ENCODE results near the gene OR56A4.
"Not testable (repeated sequence)": the region's sequence is repeated elsewhere in the genome, so short reads cannot be mapped to it uniquely, and the experiment has no call there.

The OR56A4 gene

DNA sequence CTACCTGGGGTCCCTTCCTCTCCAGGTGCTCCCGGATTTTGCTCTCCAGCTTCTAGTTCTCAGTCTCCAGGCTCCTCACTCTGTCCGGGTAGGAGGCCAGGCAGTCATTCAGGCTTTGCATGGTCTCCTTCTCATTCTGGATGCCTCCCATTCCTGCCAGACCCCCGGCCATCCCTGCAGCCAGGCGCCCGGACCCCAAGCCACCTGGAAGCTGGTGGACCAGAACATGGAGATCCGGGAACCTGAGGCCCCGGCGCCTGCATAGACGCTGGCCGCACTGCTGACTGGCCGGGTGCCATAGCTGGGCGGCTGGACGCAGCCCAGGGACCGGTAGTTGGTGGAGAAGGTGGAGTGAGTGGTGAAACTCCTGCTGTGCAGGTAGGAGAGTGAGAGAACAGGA lies 12.0 kb downstream of the OR56A4 start:
- Histone ChIP-seq H3K36me3 (ENCODE audit: insufficient read depth, low read depth, low read length) (no peaks in the 10 kb centered on the region), H3K9ac (ENCODE audit: low read depth, low read length) (no peak overlapping the region), H3K4me3 (ENCODE audit: low read length) (no peak overlapping the region), H3K9me3 (ENCODE audit: insufficient read depth, low read depth, low read length) (no peaks in the 10 kb centered on the region), H3K27ac (ENCODE audit: low read length) (no peak overlapping the region), H3K27me3 (ENCODE audit: insufficient read depth, low read length) (no peaks in the 10 kb centered on the region), H3K4me1 (ENCODE audit: insufficient read depth, low read length) (no peaks in the 10 kb centered on the region)

- H3K27ac ChIP-seq (ENCODE audit: low read length) = no peak overlapping the region
- no peaks in the 10 kb centered on the region for H3K4me1 ChIP-seq (ENCODE audit: insufficient read depth, low read length)
- H3K27me3 ChIP-seq (ENCODE audit: insufficient read depth, low read length) = no peaks in the 10 kb centered on the region
- H3K4me3 ChIP-seq (ENCODE audit: low read length) = no peak overlapping the region
- H3K36me3 ChIP-seq (ENCODE audit: insufficient read depth, low read depth, low read length) = no peaks in the 10 kb centered on the region
- H3K9me3 ChIP-seq (ENCODE audit: insufficient read depth, low read depth, low read length) = no peaks in the 10 kb centered on the region
- no peak overlapping the region for H3K9ac ChIP-seq (ENCODE audit: low read depth, low read length)
These were observed 14.0 kb downstream of the OR56A4 start for GRCh38 chr11:5992604-5993251.

- no peaks in the 10 kb centered on the region for H3K9me3 ChIP-seq (ENCODE audit: insufficient read depth, low read depth, low read length)
- H3K27ac ChIP-seq (ENCODE audit: low read length) = no peak overlapping the region
- H3K36me3 ChIP-seq (ENCODE audit: insufficient read depth, low read depth, low read length) = no peaks in the 10 kb centered on the region
- H3K27me3 ChIP-seq (ENCODE audit: insufficient read depth, low read length) = no peaks in the 10 kb centered on the region
- no peaks in the 10 kb centered on the region for H3K4me1 ChIP-seq (ENCODE audit: insufficient read depth, low read length)
- no peak overlapping the region for H3K9ac ChIP-seq (ENCODE audit: low read depth, low read length)
- H3K4me3 ChIP-seq (ENCODE audit: low read length) = no peak overlapping the region
These were observed 14.6 kb downstream of the OR56A4 start for GRCh38 chr11:5992150-5992549.

- Histone ChIP-seq H3K36me3 (ENCODE audit: insufficient read depth, low read depth, low read length) (no peaks in the 10 kb centered on the region), H3K9me3 (ENCODE audit: insufficient read depth, low read depth, low read length) (no peaks in the 10 kb centered on the region), H3K27me3 (ENCODE audit: insufficient read depth, low read length) (no peaks in the 10 kb centered on the region), H3K9ac (ENCODE audit: low read depth, low read length) (no peak overlapping the region), H3K4me3 (ENCODE audit: low read length) (no peak overlapping the region), H3K4me1 (ENCODE audit: insufficient read depth, low read length) (no peaks in the 10 kb centered on the region), H3K27ac (ENCODE audit: low read length) (no peak overlapping the region)
These were observed 17.5 kb downstream of the OR56A4 start for GRCh38 chr11:5989203-5989602.

DNA sequence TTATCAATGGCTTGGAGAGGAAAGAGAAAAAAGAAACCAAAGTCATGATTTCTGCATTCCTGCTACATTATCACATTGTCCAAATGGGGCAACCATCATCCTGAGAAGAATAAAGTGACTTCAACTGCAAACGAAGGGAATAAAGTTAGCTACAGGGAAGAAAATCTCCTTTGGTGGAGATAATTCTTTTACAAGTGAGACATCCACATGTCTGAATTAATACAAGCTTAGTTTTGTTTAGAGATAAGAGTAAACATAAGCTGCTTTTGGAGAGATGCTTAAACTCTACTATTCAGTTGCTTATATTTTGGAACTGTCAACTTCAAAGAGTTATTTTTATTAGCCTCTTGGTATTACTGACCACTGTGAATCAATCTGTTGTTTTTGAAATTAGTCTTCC lies 19.9 kb downstream of the OR56A4 start, which contains the start of gene OR52L1:
Gene OR52L1, minus strand, starts transcription at position 101 of the 400 bp plus-strand sequence. Its CDS starts 55 bp downstream, at position 46.
- no peak within 1 kb of the TSS for H3K9ac ChIP-seq (ENCODE audit: low read depth, low read length)
- no peak within 1 kb of the TSS for H3K27ac ChIP-seq (ENCODE audit: low read length)
- H3K4me1 ChIP-seq (ENCODE audit: insufficient read depth, low read length) = no peaks in the 10 kb centered on the region
- no peaks in the 10 kb centered on the region for H3K27me3 ChIP-seq (ENCODE audit: insufficient read depth, low read length)
- no peak within 1 kb of the TSS for H3K4me3 ChIP-seq (ENCODE audit: low read length)
- H3K9me3 ChIP-seq (ENCODE audit: insufficient read depth, low read depth, low read length) = peaks cover under 1% of the 10 kb centered on the region; the same call in 1 of the 2 replicates
- H3K36me3 ChIP-seq (ENCODE audit: insufficient read depth, low read depth, low read length) = no peaks in the 10 kb centered on the region

DNA sequence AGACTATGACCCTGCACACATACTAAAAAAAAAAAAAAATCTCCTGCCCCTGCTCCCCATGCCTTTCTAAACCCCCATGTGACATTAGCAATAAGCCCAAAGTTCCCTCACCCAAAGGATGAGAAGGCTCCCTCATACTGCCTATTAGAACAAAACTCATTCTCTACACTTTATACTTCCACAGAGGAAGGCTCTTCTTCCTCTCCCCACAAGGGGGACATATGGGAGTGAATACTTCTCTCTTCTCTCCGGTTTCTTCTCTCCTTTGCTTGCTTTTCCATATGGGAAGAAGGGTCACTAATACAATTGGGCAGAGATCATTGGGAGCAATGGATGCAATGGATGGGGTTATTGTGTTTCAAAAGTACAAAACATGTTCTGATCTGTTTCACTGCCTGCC lies 23.3 kb downstream of the OR56A4 start:
- Histone ChIP-seq H3K4me3 (ENCODE audit: low read length) (no peak overlapping the region), H3K9me3 (ENCODE audit: insufficient read depth, low read depth, low read length) (peaks cover 9% of the 10 kb centered on the region; the same call in 1 of the 2 replicates), H3K36me3 (ENCODE audit: insufficient read depth, low read depth, low read length) (no peaks in the 10 kb centered on the region), H3K9ac (ENCODE audit: low read depth, low read length) (no peak overlapping the region), H3K4me1 (ENCODE audit: insufficient read depth, low read length) (no peaks in the 10 kb centered on the region), H3K27me3 (ENCODE audit: insufficient read depth, low read length) (no peaks in the 10 kb centered on the region), H3K27ac (ENCODE audit: low read length) (no peak overlapping the region)

DNA sequence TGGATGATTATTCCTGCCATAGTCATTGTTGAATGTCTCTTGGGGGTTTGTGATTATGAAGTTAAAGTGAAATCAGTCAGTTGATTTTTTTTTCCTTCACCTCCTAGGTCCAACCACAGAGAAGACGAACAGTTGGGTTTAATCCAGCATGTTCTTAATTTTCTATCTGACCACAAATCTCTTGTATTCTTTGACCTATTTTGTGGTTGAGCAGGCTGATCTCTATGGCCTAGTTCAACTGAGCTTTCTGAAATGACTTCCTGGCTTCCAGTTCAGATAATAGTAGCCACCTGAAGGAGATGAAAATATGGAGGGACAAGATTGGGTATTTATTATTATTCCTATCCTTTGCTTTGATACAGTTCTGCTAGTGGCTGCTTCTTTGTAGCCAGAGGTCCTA lies 33.2 kb downstream of the OR56A4 start:
- no peaks in the 10 kb centered on the region for H3K36me3 ChIP-seq (ENCODE audit: insufficient read depth, low read depth, low read length)
- no peaks in the 10 kb centered on the region for H3K27me3 ChIP-seq (ENCODE audit: insufficient read depth, low read length)
- H3K9me3 ChIP-seq (ENCODE audit: insufficient read depth, low read depth, low read length) = peaks cover 3% of the 10 kb centered on the region; the same call in 1 of the 2 replicates
- no peak overlapping the region for H3K27ac ChIP-seq (ENCODE audit: low read length)
- H3K9ac ChIP-seq (ENCODE audit: low read depth, low read length) = no peak overlapping the region
- no peaks in the 10 kb centered on the region for H3K4me1 ChIP-seq (ENCODE audit: insufficient read depth, low read length)
- no peak overlapping the region for H3K4me3 ChIP-seq (ENCODE audit: low read length)

- H3K9me3 ChIP-seq (ENCODE audit: insufficient read depth, low read depth, low read length) = peaks cover 18% of the 10 kb centered on the region
- H3K36me3 ChIP-seq (ENCODE audit: insufficient read depth, low read depth, low read length) = no peaks in the 10 kb centered on the region
- H3K27me3 ChIP-seq (ENCODE audit: insufficient read depth, low read length) = no peaks in the 10 kb centered on the region
- H3K9ac ChIP-seq (ENCODE audit: low read depth, low read length) = no peak within 1 kb of the TSS
- H3K4me3 ChIP-seq (ENCODE audit: low read length) = no peak within 1 kb of the TSS
- no peak within 1 kb of the TSS for H3K27ac ChIP-seq (ENCODE audit: low read length)
- no peaks in the 10 kb centered on the region for H3K4me1 ChIP-seq (ENCODE audit: insufficient read depth, low read length)
These were observed 38.4 kb downstream of the OR56A4 start, which contains the start of gene OR56A5 for GRCh38 chr11:5968394-5968793. Gene OR56A5, minus strand, starts transcription at chr11:5968494. Its CDS starts 0 bp downstream, at chr11:5968494.

DNA sequence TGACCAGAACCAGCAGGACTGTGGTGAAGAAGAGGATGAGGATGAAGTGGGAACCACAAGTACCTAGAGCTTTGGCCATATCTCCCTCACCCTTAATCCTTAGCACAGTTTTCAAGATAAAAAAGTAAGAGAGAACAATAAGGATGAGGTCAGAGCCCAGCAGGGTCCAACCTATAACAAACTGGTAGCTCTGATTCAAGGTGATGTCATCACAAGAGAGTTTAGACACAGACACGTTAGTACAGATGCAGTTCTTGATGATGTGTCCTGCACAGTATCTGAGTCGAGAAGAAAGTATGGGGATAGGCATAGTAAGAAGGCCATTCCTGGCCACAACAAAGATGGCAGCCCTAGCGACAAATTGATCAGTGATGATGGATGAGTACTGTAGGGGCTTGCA lies 39.0 kb downstream of the OR56A4 start:
- Histone ChIP-seq H3K36me3 (ENCODE audit: insufficient read depth, low read depth, low read length) (no peaks in the 10 kb centered on the region), H3K27me3 (ENCODE audit: insufficient read depth, low read length) (no peaks in the 10 kb centered on the region), H3K27ac (ENCODE audit: low read length) (no peak overlapping the region), H3K4me1 (ENCODE audit: insufficient read depth, low read length) (no peaks in the 10 kb centered on the region), H3K9ac (ENCODE audit: low read depth, low read length) (no peak overlapping the region), H3K9me3 (ENCODE audit: insufficient read depth, low read depth, low read length) (peaks cover 22% of the 10 kb centered on the region), H3K4me3 (ENCODE audit: low read length) (no peak overlapping the region)

- H3K36me3 ChIP-seq (ENCODE audit: insufficient read depth, low read depth, low read length) = no peaks in the 10 kb centered on the region
- no peak overlapping the region for H3K4me3 ChIP-seq (ENCODE audit: low read length)
- H3K9ac ChIP-seq (ENCODE audit: low read depth, low read length) = no peak overlapping the region
- no peaks in the 10 kb centered on the region for H3K27me3 ChIP-seq (ENCODE audit: insufficient read depth, low read length)
- no peaks in the 10 kb centered on the region for H3K4me1 ChIP-seq (ENCODE audit: insufficient read depth, low read length)
- H3K27ac ChIP-seq (ENCODE audit: low read length) = no peak overlapping the region
- peaks cover 23% of the 10 kb centered on the region for H3K9me3 ChIP-seq (ENCODE audit: insufficient read depth, low read depth, low read length)
These were observed 39.8 kb downstream of the OR56A4 start for GRCh38 chr11:5966958-5967357.

DNA sequence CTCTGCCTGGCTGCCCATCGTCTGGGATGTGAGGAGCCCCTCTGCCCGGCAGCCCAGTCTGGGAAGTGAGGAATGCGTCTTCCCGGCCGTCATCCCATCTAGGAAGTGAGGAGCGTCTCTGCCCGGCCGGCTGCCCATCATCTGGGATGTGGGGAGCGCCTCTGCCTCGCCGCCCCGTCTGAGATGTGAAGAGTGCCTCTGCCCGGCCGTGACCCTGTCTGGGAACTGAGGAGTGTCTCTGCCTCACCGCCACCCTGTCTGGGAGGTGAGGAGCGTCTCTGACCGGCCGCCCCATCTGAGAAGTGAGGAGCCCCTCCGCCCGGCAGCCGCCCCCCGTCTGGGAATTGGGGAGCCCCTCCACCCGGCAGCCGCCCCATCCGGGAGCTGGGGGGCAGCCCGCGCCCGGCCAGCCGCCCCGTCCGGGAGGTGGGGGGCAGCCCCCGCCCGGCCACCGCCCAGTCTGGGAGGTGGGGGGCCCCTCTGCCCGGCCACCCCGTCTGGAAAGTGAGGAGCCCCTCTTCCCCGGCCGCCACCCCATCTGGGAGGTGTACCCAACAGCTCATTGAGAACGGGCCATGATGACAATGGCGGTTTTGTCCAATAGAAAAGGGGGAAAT lies 45.9 kb downstream of the OR56A4 start:
- H3K27me3 ChIP-seq (ENCODE audit: insufficient read depth, low read length); H3K4me3 ChIP-seq (ENCODE audit: low read length); H3K4me1 ChIP-seq (ENCODE audit: insufficient read depth, low read length); H3K27ac ChIP-seq (ENCODE audit: low read length); H3K9ac ChIP-seq (ENCODE audit: low read depth, low read length); H3K36me3 ChIP-seq (ENCODE audit: insufficient read depth, low read depth, low read length): not testable (repeated sequence)
- H3K9me3 ChIP-seq (ENCODE audit: insufficient read depth, low read depth, low read length) = peaks cover 21% of the 10 kb centered on the region

GRCh38 chr11:5955586-5955985 lies 51.2 kb downstream of the OR56A4 start:
- Histone ChIP-seq H3K9me3 (ENCODE audit: insufficient read depth, low read depth, low read length) (peaks cover 7% of the 10 kb centered on the region; the same call in 1 of the 2 replicates), H3K27me3 (ENCODE audit: insufficient read depth, low read length) (no peaks in the 10 kb centered on the region), H3K36me3 (ENCODE audit: insufficient read depth, low read depth, low read length) (no peaks in the 10 kb centered on the region), H3K27ac (ENCODE audit: low read length) (no peak overlapping the region), H3K9ac (ENCODE audit: low read depth, low read length) (no peak overlapping the region), H3K4me3 (ENCODE audit: low read length) (no peak overlapping the region), H3K4me1 (ENCODE audit: insufficient read depth, low read length) (no peaks in the 10 kb centered on the region)

Data from iPS-20b (cell line).